ENCODE data around the gene ITFG1. TPM values are rescaled to one million over a fixed set of nuclear protein-coding genes. Genes with fewer than 3 reads are reported as not detected.

ITFG1 gene
- total RNA-seq, 1 experiment from 2014 or later = 18.0 TPM

- no peak overlapping the region for H2BK5ac ChIP-seq (ENCODE audit: insufficient read length, low read length)
- no peak overlapping the region for H2BK120ac ChIP-seq (ENCODE audit: low read depth, low read length, poor library complexity, severe bottlenecking)
- no peak overlapping the region for H3K14ac ChIP-seq (ENCODE audit: insufficient read depth, low read length)
- no peaks in the 10 kb centered on the region for H3K79me1 ChIP-seq (ENCODE audit: insufficient read depth, low read depth, low read length, poor library complexity, severe bottlenecking)
- Mint-ChIP-seq H3K4me1 (peaks cover 5 to 6% of the 10 kb centered on the region in 2 experiments), H3K27me3 (ENCODE audit: low read depth) (no peaks in the 10 kb centered on the region), H3K27ac (no peak overlapping the region; a peak in 1 of 7 replicates), H3K36me3 (ENCODE audit: insufficient read depth in 1 of 3, low read depth in 3 of 3) (peaks cover 0 to 4% (median 0%) of the 10 kb centered on the region in 3 experiments; a peak in 1 of 7 replicates), H3K9me3 (no peaks in the 10 kb centered on the region), H3K4me3 (no peak overlapping the region)
- H2BK20ac ChIP-seq (ENCODE audit: low read depth, low read length, poor library complexity, severe bottlenecking) = no peak overlapping the region
- H3K4me1 ChIP-seq (ENCODE audit: insufficient read depth, low read length) = no peaks in the 10 kb centered on the region
- no peak overlapping the region for H3K9ac ChIP-seq (ENCODE audit: extremely low read depth, insufficient read length, low read length)
- H4K91ac ChIP-seq (ENCODE audit: insufficient read length, low read depth, low read length) = no peak overlapping the region
- WGBS (ENCODE audit: extremely low coverage, insufficient read length, low lambda C conversion rate) = no CpG with 5 or more reads among the region's 6 CpGs
- H3K23me2 ChIP-seq (ENCODE audit: insufficient read length, low read depth, low read length, poor library complexity, severe bottlenecking) = no peaks in the 10 kb centered on the region
- H3K4ac ChIP-seq (ENCODE audit: low read depth, low read length) = no peak overlapping the region
- no peak overlapping the region for H3K27ac ChIP-seq (ENCODE audit: insufficient read length, low read depth, low read length)
- H4K8ac ChIP-seq (replicated peaks; ENCODE audit: insufficient read length, low read depth, low read length) = no peak overlapping the region
- no peak overlapping the region for H3K4me2 ChIP-seq (ENCODE audit: insufficient read depth, insufficient read length, low read length)
- no peak overlapping the region for H2AFZ ChIP-seq (ENCODE audit: low read length)
- H3K9me3 ChIP-seq (ENCODE audit: control insufficient read depth, low read depth, low read length) = no peaks in the 10 kb centered on the region
- no peak overlapping the region for H2BK15ac ChIP-seq (ENCODE audit: low read depth, low read length)
- H2BK12ac ChIP-seq (ENCODE audit: insufficient read length, low read depth, low read length) = no peak overlapping the region
- peak; percentile 35 for DNase-seq
- no peak overlapping the region for H4K5ac ChIP-seq (ENCODE audit: insufficient read length, low read depth, low read length)
- no peak for TF ChIP-seq CTCF (conservative IDR thresholded peaks at IDR 0.05)
- H3K27me3 ChIP-seq (ENCODE audit: insufficient read depth, low read length) = no peaks in the 10 kb centered on the region
- H3K23ac ChIP-seq (ENCODE audit: insufficient read length, low read depth, low read length) = no peak overlapping the region
- no peak overlapping the region for H2AK5ac ChIP-seq (ENCODE audit: insufficient read length, low read length)
- no peaks in the 10 kb centered on the region for H4K20me1 ChIP-seq (ENCODE audit: control insufficient read depth, insufficient read depth, insufficient read length)
- H3T11ph ChIP-seq (ENCODE audit: low read length) = no peak overlapping the region
- no peak overlapping the region for H3K56ac ChIP-seq (ENCODE audit: insufficient read length, low read depth, low read length)
- H3K79me2 ChIP-seq (ENCODE audit: insufficient read depth, low read length) = no peaks in the 10 kb centered on the region
- no peak overlapping the region for H3K18ac ChIP-seq (ENCODE audit: insufficient read length, low read depth, low read length)
Observed at GRCh38 chr16:47236716-47237115, 224.1 kb downstream of the ITFG1 start.
